ENCODE measurements around the gene BCL7C. TPM values are rescaled to one million over a fixed set of nuclear protein-coding genes. Genes with fewer than 3 reads are reported as not detected.
A peak's percentile ranks its signal among the peaks of the same experiment; 100 is the strongest.
"Not testable (repeated sequence)": the region's sequence is repeated elsewhere in the genome, so short reads cannot be mapped to it uniquely, and the experiment has no call there.

BCL7C gene
- total RNA-seq, 2 experiments from 2014 or later = 21.8 to 23.6 TPM

GRCh38 chr16:30892670-30893416 lies 1.0 kb downstream of the BCL7C start:
- Mint-ChIP-seq H3K36me3 (ENCODE audit: low read depth) (peaks cover 14% of the 10 kb centered on the region), H3K9me3 (no peaks in the 10 kb centered on the region), H3K27ac (peak overlapping the region; percentile 88), H3K27me3 (no peaks in the 10 kb centered on the region), H3K4me1 (ENCODE audit: low read depth) (peaks cover 40% of the 10 kb centered on the region), H3K4me3 (peak overlapping the region; percentile 86)
- POLR2A ChIA-PET = interaction anchor here (0.7 to 8.1 kb wide), 7 partner anchors 9 to 122 kb away, joined by 3 to 64 read pairs (median 3); no protein-coding TSS in a partner anchor
- CTCF ChIA-PET = interaction anchor here (1.6 to 2.5 kb wide), 3 partner anchors 9 to 86 kb away, joined by 4 to 17 read pairs (median 7); no protein-coding TSS in a partner anchor
- ATAC-seq = no peak
- TF ChIP-seq CTCF (IDR thresholded peaks at IDR 0.05) = no peak
- intact Hi-C loops (cut with micrococcal nuclease) = loop anchor here (10.0 kb wide), 1 partner anchor 238 kb away; the partner anchor contains the start of genes FBRS and PRR14
- DNase-seq = peak; percentile 17

GRCh38 chr16:30891043-30891823 lies 2.6 kb downstream of the BCL7C start:
- not testable (repeated sequence) for ATAC-seq, H3K27ac Mint-ChIP-seq, H3K9me3 Mint-ChIP-seq, H3K4me3 Mint-ChIP-seq, H3K27me3 Mint-ChIP-seq, DNase-seq
- H3K4me1 Mint-ChIP-seq (ENCODE audit: low read depth) = peaks cover 33% of the 10 kb centered on the region
- intact Hi-C loops (cut with micrococcal nuclease) = loop anchor here (10.0 kb wide), 1 partner anchor 236 kb away; the partner anchor contains the start of genes FBRS and PRR14
- H3K36me3 Mint-ChIP-seq (ENCODE audit: low read depth) = peaks cover 20% of the 10 kb centered on the region
- ChIA-PET POLR2A (interaction anchor here (1.0 to 8.1 kb wide), 4 partner anchors 11 to 47 kb away, joined by 3 to 64 read pairs (median 4); no protein-coding TSS in a partner anchor), CTCF (interaction anchor here (1.0 to 3.4 kb wide), 4 partner anchors 11 to 85 kb away, joined by 4 to 17 read pairs (median 7); no protein-coding TSS in a partner anchor)

GRCh38 chr16:30889721-30890120 lies 4.2 kb downstream of the BCL7C start:
- POLR2A ChIA-PET = interaction anchor here (0.8 to 1.8 kb wide), 3 partner anchors 13 to 44 kb away, joined by 3 to 5 read pairs (median 4); no protein-coding TSS in a partner anchor
- Mint-ChIP-seq H3K4me1 (ENCODE audit: low read depth) (peaks cover 31% of the 10 kb centered on the region), H3K36me3 (ENCODE audit: low read depth) (peaks cover 26% of the 10 kb centered on the region), H3K9me3 (no peaks in the 10 kb centered on the region), H3K27ac (no peak overlapping the region), H3K4me3 (no peak overlapping the region), H3K27me3 (no peaks in the 10 kb centered on the region)
- CTCF ChIA-PET = interaction anchor here (1.8 to 3.4 kb wide), 2 partner anchors 12 to 45 kb away, joined by 5 to 9 read pairs; no protein-coding TSS in a partner anchor
- intact Hi-C loops (cut with micrococcal nuclease) = loop anchor here (2.0 to 10.0 kb wide), 2 partner anchors 15 to 235 kb away; partner anchors contain the start of genes FBRS and PRR14
- DNase-seq (no peak), ATAC-seq (no peak)
- TF ChIP-seq CTCF (IDR thresholded peaks at IDR 0.05) = no peak

- DNase-seq (no peak), ATAC-seq (no peak)
- POLR2A ChIA-PET = interaction anchor here (1.3 to 1.8 kb wide), 2 partner anchors 13 to 14 kb away, joined by 4 to 5 read pairs; no protein-coding TSS in a partner anchor
- intact Hi-C loops (cut with micrococcal nuclease) = loop anchor here (2.0 kb wide), 1 partner anchor 14 kb away; no protein-coding TSS in a partner anchor
- Mint-ChIP-seq H3K9me3 (no peaks in the 10 kb centered on the region), H3K27me3 (no peaks in the 10 kb centered on the region), H3K36me3 (ENCODE audit: low read depth) (peaks cover 31% of the 10 kb centered on the region), H3K4me3 (no peak overlapping the region), H3K27ac (no peak overlapping the region), H3K4me1 (ENCODE audit: low read depth) (peaks cover 26% of the 10 kb centered on the region)
- CTCF ChIA-PET = interaction anchor here (1.8 to 3.4 kb wide), 2 partner anchors 13 to 44 kb away, joined by 5 to 9 read pairs; no protein-coding TSS in a partner anchor
- TF ChIP-seq CTCF (IDR thresholded peaks at IDR 0.05) = no peak
Measured at GRCh38 chr16:30888856-30889499, 4.9 kb downstream of the BCL7C start.

All from activated CD8-positive, alpha-beta T cell treated with anti-CD3 and anti-CD28 coated beads for 36 hours (primary cell).